Skeletal muscle satellite cell (primary cell): ENCODE results near the gene MYH13.

Experiments
- H3K27me3 ChIP-seq: 2 replicates; pipeline ENCODE4 v1.7.0; 2013; ENCODE audit warnings: low read length; ENCODE audit not compliant: control insufficient read depth, insufficient read depth
- H3K36me3 ChIP-seq: 2 replicates; pipeline ENCODE4 v1.7.0; 2013; ENCODE audit warnings: mild to moderate bottlenecking, control low read depth, low read length; ENCODE audit not compliant: insufficient read depth
- H3K4me1 ChIP-seq: 2 replicates; pipeline ENCODE4 v1.7.0; 2013; ENCODE audit warnings: low read length; ENCODE audit not compliant: control insufficient read depth, insufficient read depth
- H3K4me2 ChIP-seq: 2 replicates; pipeline ENCODE4 v1.7.0; 2013; ENCODE audit warnings: mild to moderate bottlenecking, low read length
- H3K4me3 ChIP-seq: 2 replicates; pipeline ENCODE4 v1.7.0; 2013; ENCODE audit warnings: low read length
- H3K9ac ChIP-seq: 2 replicates; pipeline ENCODE4 v1.7.0; 2013; ENCODE audit warnings: mild to moderate bottlenecking, low read depth, low read length, moderate library complexity
- H3K9me3 ChIP-seq: replicated peaks from 2 replicates; pipeline ENCODE4 v1.7.0; 2013; ENCODE audit warnings: mild to moderate bottlenecking, control low read depth, low read length

MYH13 gene

DNA sequence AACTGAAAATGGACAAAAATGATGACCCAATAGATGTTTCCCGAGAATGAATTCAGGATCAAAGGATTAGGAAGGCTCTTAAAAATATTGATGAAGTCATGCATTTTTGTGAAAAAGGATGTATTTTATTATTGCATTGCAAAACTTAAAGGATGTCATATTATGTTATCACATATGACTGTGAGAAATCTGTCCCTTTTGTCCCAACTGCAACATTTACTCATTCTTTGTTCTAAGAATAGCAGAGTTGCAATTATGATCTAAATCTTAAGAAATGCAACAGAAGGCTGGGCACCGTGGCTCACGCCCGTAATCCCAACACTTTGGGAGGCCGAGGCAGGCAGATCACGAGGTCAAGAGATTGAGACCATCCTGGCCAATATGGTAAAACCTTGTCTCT is 13.1 kb upstream of the MYH13 start:
- H3K4me1 ChIP-seq: peaks cover 49% of the 10 kb centered on the region
- no peaks in the 10 kb centered on the region for H3K36me3 ChIP-seq
- no peak overlapping the region for H3K9ac ChIP-seq
- no peak overlapping the region for H3K4me3 ChIP-seq
- H3K27me3 ChIP-seq: no peaks in the 10 kb centered on the region
- H3K9me3 ChIP-seq: no peaks in the 10 kb centered on the region
- H3K4me2 ChIP-seq: peak overlapping the region; percentile 18

DNA sequence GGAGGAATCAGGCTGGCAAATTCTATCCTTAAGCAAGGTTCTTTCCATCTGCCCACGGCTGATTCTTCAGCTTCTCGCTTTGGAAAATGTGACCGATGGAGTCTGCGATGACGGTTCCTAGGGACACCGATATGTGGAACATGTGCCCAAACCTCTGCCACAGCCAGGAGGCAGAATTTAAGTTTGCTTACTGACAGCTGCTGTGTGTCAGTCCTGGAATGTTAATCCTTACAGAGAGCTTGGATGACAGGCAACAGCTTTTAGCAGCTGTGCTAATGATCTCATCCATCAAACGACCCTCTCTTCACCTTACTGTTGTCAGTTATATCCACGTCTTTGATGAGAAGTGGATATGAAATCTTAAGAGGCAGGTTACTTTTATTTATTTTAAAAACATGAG is 11.4 kb upstream of the MYH13 start:
- H3K9ac ChIP-seq: peak overlapping the region; percentile 73
- H3K4me3 ChIP-seq: peak overlapping the region; percentile 13
- peaks cover 63% of the 10 kb centered on the region for H3K4me1 ChIP-seq
- H3K27me3 ChIP-seq: no peaks in the 10 kb centered on the region
- H3K36me3 ChIP-seq: no peaks in the 10 kb centered on the region
- H3K9me3 ChIP-seq: no peaks in the 10 kb centered on the region
- H3K4me2 ChIP-seq: peak overlapping the region; percentile 63

DNA sequence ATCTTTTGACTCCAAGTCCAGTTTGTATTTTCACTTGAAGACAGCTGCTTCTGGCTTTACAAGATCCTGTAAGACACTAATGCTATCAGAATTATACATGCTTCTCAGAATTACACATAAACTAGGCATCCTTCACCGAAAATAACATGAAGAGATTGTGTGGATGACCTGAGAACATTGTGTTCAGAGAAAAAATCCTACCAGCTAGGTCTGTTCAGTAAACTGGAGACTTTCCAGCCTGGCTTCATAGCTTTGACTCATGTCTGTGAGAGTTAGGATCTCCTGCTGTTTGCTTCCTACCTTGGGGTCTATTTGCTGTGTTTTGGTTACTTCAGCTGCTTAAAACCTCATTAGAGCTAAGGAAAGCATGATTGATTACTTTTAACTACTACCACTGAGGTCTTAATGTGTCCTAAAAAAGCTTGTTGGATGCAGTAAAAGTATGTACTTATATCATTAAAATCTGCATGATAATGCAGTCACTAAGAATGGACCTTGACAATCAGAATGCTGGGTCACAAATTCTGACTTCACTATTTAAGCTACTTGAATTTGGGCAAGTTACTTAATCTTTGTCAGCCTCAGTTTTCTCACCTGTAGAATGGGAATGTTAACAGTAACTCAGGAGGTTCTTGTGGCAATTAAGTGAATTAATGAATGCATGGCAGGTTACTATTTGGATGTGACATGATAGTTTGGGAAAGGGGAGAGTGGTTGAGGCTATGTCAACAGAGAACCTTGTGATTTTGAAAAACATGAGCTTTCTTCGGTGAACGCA is 8.0 kb upstream of the MYH13 start:
- peak overlapping the region; percentile 27 for H3K9ac ChIP-seq
- H3K27me3 ChIP-seq: no peaks in the 10 kb centered on the region
- no peak overlapping the region for H3K4me3 ChIP-seq
- H3K4me1 ChIP-seq: peaks cover 55% of the 10 kb centered on the region
- H3K36me3 ChIP-seq: no peaks in the 10 kb centered on the region
- H3K4me2 ChIP-seq: peak overlapping the region; percentile 0
- H3K9me3 ChIP-seq: no peaks in the 10 kb centered on the region

DNA sequence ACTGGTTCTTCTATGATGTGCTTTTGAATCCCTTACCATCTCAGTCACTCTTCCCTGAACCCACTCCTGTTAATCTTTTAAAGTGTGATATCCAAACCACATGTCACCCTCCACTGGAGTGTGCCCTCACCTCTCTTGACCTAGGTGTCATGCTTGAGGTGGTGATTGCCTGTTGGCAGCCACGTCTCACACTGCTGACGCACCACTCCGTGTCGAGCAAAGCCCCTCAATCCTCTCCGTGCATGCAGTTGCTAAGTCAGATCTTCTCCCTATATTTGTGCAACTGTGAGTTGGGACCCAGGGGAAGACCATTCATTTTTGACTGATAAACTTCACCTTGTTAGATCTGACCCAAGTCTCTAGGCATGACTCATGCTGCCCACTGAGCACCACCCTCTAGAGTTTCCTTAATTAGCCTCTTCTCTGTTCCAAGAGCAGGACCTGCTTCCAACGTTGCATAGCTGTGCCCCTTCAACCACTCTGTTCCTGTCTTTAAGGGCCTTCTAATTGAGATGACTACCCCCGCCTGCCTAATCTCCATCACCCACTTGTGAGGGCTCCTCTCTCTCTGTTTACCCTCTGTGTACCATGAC is 2.7 kb downstream of the MYH13 start:
- Histone ChIP-seq H3K9ac (no peak overlapping the region), H3K9me3 (no peaks in the 10 kb centered on the region), H3K27me3 (no peaks in the 10 kb centered on the region), H3K4me2 (no peak overlapping the region), H3K4me1 (peaks cover 2% of the 10 kb centered on the region), H3K36me3 (no peaks in the 10 kb centered on the region), H3K4me3 (no peak overlapping the region)

DNA sequence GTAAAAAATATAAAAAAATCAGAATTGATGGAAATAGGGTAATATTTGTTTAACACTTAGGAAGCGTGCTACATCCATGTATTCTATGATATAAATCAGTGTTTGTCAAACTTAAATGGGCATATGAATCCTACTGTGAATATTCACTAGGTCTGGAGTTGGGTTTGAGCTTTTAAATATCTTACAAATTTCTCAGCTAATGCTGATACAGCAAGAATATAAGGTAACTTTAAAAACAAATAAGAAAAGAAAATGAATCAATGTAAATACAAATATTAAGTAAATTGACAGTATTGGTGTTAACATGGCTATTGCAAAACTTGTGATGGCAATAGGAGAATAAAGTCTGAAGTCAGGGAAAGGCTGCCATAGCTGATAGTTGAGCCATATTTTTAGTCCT is 3.6 kb downstream of the MYH13 start:
- Histone ChIP-seq H3K27me3 (no peaks in the 10 kb centered on the region), H3K9ac (no peak overlapping the region), H3K36me3 (no peaks in the 10 kb centered on the region), H3K4me3 (no peak overlapping the region), H3K4me2 (no peak overlapping the region), H3K4me1 (no peaks in the 10 kb centered on the region), H3K9me3 (no peaks in the 10 kb centered on the region)

DNA sequence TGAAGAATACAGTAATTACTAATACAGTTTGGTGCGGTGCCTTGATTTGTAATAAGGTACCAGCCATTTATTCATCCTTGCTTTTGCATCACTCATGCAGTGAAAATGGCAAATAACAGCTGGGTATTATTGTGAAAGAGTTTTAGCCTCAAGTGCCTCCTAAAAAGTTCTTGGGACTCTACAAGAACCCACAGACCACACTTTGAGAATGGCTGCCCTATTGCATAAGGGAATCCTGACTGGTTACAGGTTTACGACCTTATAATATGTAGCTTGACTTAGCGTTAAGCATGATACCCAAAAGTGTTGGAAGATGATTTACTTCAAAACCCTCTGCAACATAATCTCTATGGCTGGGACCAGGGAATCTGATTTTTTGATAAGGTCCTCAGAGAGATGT is 4.2 kb downstream of the MYH13 start:
- Histone ChIP-seq H3K36me3 (no peaks in the 10 kb centered on the region), H3K4me1 (no peaks in the 10 kb centered on the region), H3K9ac (no peak overlapping the region), H3K4me3 (no peak overlapping the region), H3K4me2 (no peak overlapping the region), H3K9me3 (no peaks in the 10 kb centered on the region), H3K27me3 (no peaks in the 10 kb centered on the region)

DNA sequence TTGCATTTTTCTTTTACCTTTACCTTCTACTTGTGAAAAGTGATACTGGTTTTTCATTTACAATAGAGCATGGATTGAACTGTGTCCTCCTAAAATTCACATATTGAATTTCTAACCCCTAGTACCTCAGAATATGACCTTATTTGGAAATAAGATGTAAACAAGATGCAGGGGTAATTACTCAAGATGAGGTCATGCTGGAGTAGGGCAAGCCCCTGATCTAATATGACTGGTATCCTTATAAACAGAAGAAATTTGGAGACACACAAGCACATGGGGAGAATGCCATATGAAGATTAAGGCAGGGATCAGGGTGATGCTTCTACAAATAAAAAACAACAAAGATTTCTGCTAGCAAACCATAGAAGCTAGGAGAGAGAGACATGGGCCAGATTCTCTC is 12.2 kb downstream of the MYH13 start:
- no peak overlapping the region for H3K4me3 ChIP-seq
- H3K9ac ChIP-seq: no peak overlapping the region
- no peak overlapping the region for H3K4me2 ChIP-seq
- H3K4me1 ChIP-seq: peaks cover 6% of the 10 kb centered on the region
- H3K27me3 ChIP-seq: no peaks in the 10 kb centered on the region
- no peaks in the 10 kb centered on the region for H3K36me3 ChIP-seq
- H3K9me3 ChIP-seq: no peaks in the 10 kb centered on the region

DNA sequence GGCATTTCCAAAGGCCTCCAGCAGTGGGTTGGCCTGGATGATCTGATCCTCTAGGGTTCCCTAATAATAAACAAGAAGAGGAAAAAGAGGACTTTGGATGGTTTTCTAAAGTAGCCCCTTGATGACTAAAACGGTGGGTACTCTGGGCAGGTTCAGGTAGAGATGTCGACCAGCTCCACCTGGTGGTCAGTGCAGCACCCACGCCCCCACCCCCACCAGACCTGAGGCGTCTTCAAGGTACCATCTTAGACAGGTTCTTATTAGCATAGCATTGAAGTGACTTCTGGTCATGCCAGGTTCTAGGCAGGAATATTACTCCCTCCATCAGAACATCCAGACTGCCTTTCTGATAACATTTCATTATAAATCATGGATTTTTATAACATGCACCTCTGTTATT is 15.0 kb downstream of the MYH13 start:
- H3K4me2 ChIP-seq: no peak overlapping the region
- peaks cover 6% of the 10 kb centered on the region for H3K4me1 ChIP-seq
- no peaks in the 10 kb centered on the region for H3K27me3 ChIP-seq

DNA sequence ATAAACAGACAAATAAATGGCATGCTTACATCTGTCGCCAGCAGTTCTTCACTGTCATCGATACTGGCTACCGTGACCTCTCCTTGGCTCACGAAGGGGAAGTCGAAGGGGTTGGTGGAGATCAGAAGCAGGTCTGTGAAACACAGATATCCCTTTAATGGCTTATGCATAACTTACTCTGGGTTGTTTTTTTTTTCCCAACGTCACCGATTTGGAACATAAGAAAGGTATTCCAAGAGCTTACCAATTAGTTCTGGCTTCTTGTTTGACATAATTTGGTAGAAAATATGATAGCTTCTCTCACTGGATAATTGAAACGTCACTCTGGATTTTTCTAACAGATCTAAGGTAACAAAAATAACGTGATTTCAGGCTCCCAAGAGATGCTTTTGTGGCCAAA is 18.2 kb downstream of the MYH13 start:
- H3K4me2 ChIP-seq: no peak overlapping the region
- H3K4me3 ChIP-seq: no peak overlapping the region
- H3K36me3 ChIP-seq: no peaks in the 10 kb centered on the region
- H3K27me3 ChIP-seq: no peaks in the 10 kb centered on the region
- no peaks in the 10 kb centered on the region for H3K9me3 ChIP-seq
- H3K9ac ChIP-seq: no peak overlapping the region
- H3K4me1 ChIP-seq: no peaks in the 10 kb centered on the region

More for the DNA sequence above, 15.0 kb downstream of the MYH13 start:
- Histone ChIP-seq H3K36me3 (no peaks in the 10 kb centered on the region), H3K9ac (no peak overlapping the region), H3K4me3 (no peak overlapping the region), H3K9me3 (no peaks in the 10 kb centered on the region)

DNA sequence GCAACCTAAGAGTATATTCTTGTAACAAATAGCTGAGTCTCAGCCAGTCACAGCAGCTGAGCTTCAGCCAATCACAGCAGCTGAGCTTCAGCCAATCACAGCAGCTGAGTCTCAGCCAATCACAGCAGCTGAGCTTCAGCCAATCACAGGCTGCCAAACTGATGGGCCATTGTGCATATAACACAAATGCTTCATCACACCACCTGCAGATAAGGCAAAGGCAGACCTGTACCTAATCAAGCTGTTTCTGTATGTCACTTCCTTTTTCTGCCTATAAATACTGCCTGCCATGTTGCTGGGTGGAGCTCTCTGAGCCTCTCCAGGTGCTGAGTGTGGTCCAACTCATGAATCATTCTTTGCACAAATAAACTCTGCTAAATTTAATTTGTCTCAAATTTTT is 19.9 kb downstream of the MYH13 start:
- Histone ChIP-seq H3K9ac (no peak overlapping the region), H3K4me2 (no peak overlapping the region), H3K36me3 (no peaks in the 10 kb centered on the region), H3K4me3 (no peak overlapping the region), H3K4me1 (no peaks in the 10 kb centered on the region), H3K27me3 (no peaks in the 10 kb centered on the region), H3K9me3 (no peaks in the 10 kb centered on the region)

DNA sequence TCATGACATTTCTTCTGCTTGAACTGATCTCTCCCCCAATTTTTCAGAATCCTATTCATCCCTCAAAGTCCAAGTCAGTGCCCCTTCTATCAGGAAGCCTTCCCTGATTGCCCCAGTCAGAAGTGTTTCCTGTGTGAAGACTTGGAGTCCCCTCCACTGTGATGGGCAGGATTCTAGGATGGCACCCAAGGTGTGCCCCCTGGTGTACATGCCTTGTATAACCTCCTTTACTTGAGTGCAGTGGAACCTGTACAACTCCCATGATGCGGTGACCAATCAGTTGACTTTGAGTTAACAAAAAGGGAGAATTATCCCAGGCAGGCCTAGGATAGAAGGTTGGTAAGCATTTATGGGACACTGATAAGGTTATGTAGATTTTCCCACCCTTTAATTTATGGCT is 23.4 kb downstream of the MYH13 start:
- no peak overlapping the region for H3K4me3 ChIP-seq
- H3K27me3 ChIP-seq: no peaks in the 10 kb centered on the region
- no peaks in the 10 kb centered on the region for H3K4me1 ChIP-seq
- H3K9ac ChIP-seq: no peak overlapping the region
- H3K9me3 ChIP-seq: no peaks in the 10 kb centered on the region
- no peaks in the 10 kb centered on the region for H3K36me3 ChIP-seq
- H3K4me2 ChIP-seq: no peak overlapping the region

DNA sequence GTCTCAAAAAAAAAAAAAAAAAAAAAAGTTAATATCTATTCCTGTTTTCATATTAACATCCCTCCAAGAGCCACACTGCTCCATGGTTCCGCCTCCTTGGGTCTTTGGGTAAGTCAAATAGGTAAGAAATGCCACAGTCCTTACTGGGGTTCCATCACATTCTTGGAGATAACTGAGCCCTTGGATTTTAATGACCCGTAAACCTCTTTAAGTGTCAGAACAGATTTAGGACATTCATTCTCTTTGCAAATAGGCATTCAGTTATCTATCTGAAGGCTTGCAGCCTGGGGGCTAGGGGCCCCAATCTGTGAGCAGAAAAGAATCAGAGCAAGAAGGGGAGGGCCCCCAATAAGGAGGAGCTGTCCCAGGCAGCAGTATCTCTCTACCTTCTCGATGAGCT is 28.0 kb downstream of the MYH13 start:
- H3K4me1 ChIP-seq: no peaks in the 10 kb centered on the region
- no peak overlapping the region for H3K9ac ChIP-seq
- no peaks in the 10 kb centered on the region for H3K27me3 ChIP-seq
- H3K9me3 ChIP-seq: no peaks in the 10 kb centered on the region
- no peaks in the 10 kb centered on the region for H3K36me3 ChIP-seq
- H3K4me3 ChIP-seq: no peak overlapping the region
- no peak overlapping the region for H3K4me2 ChIP-seq
